G401 (cell line): Measurements from ENCODE around the gene GRB10. TPM values are rescaled to one million over a fixed set of nuclear protein-coding genes. Genes with fewer than 3 reads are reported as not detected.
"Not testable (repeated sequence)": the region's sequence is repeated elsewhere in the genome, so short reads cannot be mapped to it uniquely, and the experiment has no call there.

Source experiments
- DNase-seq: peaks from one replicate; pipeline ENCODE4 v3.0.0-alpha.2; 2015; ENCODE audit warnings: low spot score
- in situ Hi-C: cut with HindIII; loops from 2 replicates; pipeline ENCODE4 v1.10.0; 2016; ENCODE audit warnings: low sequenced_read_pairs, mixed read lengths
- total RNA-seq: library from RNA; depleted of rRNA; stranded (reverse); fragments of >200 nt; shearing (Covaris generic); gene quantifications from 2 replicates; pipeline ENCODE4 v1.2.3, GENCODE V29; 2014; rRNA removed

Gene GRB10
- total RNA-seq, 1 experiment from 2014 or later, result not detected

DNA sequence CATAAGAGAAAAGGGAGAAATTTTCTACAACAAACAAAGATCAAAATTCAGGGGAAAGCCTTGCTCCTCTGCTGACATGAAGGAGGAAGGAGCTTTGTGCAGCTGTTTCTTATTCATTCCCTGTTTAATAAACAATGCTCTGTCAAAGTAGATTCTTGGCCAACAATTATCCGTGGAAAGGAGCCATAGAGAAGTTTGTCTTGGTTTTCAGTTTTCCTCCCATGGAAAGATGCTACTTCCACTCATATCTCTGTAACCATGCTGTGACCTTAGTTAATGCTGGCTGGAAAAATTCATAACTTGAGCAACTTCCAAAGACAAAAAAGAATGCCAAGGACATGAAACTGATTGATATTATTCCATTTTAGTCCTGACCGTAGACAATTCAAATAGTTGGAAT is 225.6 kb downstream of the GRB10 start:
- no peak for DNase-seq
- in situ Hi-C loops, result no loop called here

DNA sequence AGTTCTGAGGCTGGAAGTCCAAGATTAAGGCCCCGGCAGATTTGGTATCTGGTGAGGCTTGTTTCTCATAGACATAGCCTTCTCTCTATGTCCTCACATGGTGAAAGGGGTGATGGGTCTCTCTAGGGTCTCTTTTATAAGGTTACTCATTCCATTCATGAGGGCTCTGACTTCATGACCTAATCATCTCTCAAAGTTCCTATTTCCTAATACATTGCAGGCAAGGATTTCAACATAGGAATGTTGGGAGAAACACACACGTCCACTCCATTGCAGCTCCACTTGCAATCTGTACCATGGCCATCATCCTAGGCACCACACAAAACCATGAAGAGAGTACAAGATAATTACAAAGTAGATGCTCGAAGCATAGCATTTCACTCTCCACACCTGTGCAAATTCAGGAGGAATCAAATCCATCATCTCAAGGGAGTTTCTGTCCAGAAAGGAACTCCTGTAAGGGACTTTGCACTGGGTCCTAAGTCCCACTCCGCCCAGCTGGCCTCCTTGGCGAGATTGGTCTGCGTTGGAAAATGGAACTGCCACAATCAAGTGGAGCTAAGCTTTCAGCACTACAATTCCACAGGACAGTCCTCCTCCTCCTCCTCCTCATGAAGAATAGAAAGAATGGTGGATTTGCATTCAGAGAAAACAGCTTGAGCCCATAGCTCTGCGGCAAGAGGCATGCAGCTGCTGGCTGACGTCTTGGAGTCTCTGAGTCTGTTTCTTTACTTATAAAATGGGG is 226.3 kb downstream of the GRB10 start:
- in situ Hi-C loops, result no loop called here
- DNase-seq, result no peak

DNA sequence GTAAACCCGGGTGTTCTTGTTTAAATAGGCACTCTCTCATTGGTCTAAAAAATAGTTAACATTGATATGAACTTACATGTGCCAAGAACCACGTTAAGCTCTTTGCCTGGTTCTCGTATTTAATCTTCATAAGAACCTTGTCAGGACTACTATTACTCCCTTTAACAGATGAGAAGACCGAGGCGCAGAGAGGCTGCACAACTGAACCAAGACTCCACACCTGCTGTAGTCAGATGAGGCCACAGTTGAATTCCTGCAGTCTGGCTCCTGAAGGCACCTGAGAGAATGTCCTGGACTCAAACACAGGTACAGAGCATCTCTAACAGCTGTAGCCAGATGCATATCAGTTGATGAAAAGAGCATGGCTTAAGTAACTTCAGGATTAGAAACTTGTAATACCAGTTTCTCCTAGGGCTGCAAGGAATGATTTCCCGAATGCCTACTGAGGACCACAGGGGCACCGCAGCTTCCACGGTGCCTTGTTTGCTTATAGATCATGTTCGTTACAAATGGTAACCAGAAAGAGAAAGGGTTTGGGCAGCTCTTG is 227.0 kb downstream of the GRB10 start:
- in situ Hi-C loops, result no loop called here
- DNase-seq, result no peak

DNA sequence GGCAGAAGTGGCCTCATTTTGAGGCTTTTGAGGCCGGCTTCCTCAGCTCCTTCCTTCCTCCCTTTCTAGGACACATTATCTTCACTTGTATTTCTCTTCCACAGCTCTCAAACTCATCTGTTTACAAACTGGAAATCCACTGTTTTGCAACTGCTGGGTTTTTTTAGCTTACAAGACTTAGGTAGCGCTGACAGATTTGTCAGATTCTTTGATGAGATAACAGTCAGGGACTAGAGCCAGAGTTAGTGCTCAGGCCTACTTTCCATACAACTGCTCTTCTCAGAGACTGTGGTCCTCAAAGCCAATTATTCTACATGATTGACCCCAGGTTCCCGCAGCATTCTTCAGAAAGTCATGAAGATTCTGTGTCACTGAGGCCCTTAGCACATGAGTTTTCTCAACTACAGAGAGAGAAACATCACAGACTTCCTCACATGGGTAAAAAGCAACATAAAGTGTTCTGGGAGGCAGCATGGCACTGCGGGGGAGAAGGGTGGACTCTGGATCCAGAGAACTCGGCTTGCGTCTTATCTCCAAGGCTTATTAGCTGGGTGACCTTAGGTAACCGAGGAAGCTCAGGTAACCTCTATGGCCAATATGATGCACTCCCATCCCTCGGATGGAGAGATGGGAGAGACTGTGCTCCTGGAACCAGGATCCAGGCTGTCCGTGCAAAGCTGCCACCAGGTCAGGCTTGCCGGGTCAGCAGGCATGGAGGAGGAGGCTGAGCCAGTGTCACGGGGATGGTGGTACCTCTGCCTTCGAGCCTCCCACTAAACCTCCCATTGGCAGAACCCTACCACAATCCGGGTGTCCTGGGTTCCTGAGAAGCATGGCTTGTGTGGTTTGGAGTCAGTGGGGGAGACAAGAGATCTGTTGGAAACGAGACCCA is 228.0 kb downstream of the GRB10 start:
- in situ Hi-C loops, result no loop called here
- DNase-seq, result no peak

DNA sequence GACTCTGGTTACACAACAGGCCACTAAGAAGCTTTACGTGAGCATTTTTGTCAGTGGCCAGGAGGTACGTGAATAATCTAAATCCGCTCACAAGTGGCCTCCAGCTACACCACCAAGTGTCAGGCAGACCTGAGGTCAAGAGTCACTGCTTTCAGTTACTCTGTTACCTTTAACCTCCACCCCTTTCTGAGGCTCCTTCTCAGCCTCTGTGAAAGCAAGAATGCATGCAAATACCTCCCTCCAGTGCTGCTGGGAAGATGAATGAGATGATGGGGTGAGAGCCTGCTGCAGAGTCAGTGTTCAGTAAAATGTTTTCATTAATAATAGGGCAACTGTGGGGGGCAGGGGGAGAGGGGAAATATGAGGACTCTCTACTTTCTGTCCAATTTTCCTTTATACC is 228.7 kb downstream of the GRB10 start:
- in situ Hi-C loops, result no loop called here
- DNase-seq, result no peak

DNA sequence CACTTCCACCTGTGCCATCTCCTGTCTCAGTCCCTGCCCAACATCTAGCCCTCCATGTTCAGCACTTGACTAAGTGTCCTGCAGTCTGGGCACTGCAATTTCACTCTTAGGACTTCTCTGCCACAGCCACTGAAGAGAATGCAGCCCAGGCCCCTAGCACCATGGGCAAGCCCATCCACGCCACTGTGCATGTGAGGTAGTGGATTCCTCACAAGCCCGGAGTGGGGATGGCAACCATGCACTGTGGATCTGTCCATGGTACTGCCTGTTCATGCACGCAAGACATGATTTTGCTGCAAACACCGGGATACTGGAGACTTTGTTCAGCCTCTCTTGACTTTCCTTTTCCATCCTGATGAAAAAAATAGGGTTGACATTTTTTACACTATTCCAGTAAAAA is 229.8 kb downstream of the GRB10 start:
- in situ Hi-C loops, result no loop called here
- no peak for DNase-seq

DNA sequence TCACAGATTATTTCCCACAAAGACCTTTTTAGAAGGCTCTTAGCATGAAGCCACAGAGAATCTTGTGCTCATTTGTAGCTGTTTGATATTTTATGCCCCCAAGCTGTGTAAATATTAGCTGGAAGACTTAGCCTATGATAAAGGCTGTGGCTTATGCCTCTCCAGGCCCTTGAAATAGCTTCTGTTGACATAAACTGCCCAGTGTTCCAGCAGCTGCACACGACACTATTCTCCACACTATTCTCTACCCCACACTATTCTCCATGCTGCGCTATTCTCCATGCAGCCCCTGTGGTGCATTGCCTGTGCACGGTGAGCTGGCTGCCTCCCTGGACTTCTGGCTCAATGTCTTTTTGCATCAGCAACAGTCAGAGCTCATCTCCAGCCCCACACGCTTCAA is 230.6 kb downstream of the GRB10 start:
- DNase-seq, result no peak
- in situ Hi-C loops, result no loop called here

DNA sequence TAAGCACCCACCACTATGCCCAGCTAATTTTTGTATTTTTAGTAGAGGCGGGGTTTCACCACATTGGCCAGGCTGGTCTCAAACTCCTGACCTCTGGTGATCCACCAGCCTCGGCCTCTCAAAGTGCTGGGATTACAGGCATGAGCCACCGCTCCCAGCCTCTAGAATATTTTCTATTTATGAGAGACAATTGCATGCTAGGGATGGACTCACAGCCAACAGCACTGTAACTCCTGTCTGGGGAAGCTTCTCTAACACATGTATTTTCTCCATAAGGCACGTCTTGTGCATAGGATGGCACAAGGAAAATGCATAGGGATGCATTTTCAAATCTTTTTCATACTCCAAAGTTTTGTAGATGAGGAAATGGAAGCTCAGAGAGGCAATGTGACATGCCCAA is 237.1 kb downstream of the GRB10 start:
- DNase-seq, in situ Hi-C loops: not testable (repeated sequence)

DNA sequence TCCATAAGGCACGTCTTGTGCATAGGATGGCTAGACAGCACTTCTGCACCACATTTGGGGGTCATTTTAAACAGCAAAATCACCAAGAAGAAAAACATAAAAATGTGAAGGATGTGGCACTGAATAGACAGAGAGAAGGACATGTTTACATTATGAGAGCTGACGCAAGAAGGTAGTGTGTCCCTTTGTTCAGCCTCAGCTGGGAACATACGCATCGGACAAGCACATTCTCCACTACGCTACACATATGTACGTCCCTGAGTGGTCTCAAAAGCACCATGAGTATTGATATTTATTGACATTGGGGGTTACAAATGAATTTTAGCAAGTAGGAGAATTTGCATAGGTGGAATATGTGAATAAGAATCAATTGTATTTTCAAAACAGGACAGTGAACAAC is 237.7 kb downstream of the GRB10 start:
- DNase-seq, result no peak
- in situ Hi-C loops, result no loop called here

DNA sequence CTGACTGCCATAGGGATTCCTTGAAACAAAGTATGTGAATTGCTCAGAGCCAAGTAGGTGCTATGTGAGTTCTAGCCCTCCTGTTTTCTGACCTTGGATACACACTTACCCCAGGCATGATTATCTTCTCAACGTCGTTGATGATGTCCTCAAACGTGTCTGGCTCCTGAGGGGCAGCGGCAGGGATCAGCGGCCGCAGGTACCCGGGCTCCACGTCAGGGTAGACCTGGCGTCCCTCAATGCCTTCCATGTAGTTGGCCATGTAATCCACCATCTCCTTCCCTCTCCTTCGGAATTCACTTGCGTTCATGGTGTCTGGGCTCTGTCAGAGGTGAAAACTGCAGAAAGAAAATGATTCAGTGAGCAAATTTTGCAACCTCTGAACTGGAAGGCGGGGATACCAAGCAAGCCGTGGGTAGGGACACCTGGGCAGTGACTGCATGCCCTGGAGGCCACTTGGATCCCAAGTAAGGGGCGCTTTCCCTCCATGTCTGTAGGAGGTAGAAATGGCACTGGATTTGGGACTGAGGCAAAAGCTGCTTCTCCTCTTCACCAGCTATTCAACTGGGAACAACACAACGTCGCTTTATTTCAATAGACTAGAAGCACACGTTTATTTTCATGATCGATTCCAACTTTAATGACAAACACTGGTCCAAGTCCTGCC is 238.8 kb downstream of the GRB10 start:
- no peak for DNase-seq
- in situ Hi-C loops, result no loop called here

DNA sequence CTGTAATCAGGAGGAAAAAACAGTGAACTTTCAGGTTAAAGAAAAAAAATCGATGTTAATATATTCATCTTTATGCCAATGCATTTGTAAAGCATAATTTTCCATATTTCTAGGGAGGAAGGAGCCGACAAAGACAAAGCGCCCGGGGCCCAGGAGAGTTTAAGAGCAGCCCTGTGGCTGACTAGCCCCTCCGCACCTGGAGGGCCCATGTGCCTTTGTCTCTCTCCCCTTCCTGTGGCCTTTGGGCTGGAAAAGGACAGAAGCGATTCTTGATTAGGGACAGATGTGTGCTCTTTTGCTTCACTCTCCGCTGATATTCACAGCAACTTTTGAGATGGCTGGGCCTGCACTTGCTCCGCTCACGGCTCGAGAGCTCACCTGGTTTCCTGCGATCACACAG is 240.6 kb downstream of the GRB10 start:
- in situ Hi-C loops, result no loop called here
- no peak for DNase-seq

DNA sequence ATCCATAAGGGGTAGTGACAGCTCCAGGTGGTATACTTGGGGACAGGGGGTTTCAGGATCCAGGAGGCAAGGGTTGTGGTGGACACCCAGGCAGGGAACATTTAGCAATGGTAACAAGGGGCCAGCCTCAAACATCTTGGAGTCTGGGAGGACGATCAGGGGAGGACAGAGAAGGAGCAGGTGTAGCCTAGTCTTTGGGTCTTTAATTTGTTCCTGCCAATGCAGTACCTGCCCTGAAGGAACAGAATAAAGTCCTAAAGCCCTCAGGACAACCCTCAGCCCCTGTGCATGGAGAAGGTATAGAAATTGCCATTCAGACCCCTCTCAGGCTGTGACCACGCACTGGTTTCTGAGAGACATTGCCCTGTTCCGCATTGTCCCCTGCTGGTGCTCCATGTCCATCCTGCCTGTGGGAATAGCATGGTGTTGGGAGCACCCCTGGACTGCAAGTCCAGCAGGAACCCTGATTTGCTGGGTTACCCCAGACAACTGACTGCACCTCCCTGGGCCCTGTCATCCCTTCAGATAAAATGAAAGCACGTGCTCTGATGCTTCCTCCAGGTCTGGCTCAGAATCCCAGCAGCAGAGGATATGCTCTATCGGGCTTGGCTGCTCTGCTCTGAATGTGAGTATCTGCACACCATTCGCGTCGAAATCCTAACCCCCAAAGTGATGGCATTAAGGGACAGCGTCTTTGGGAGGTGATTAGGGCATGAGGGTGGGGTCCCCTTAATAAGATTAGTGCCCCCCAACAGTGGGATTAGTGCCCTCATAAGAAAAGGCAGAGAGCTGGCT is 241.7 kb downstream of the GRB10 start:
- DNase-seq, result no peak
- in situ Hi-C loops, result no loop called here

Other genes starting within 250 kb of the GRB10 start
- gene DDC, start 217.5 kb downstream of the GRB10 start, total RNA-seq, result not detected in 2 replicates